HG03039 (cell line): ENCODE results near the gene SPATA33.

Experiments
- ATAC-seq: cut with Tn5 transposase; IDR thresholded peaks from one replicate; pipeline ENCODE4 v1.9.1; 2021; ENCODE audit warnings: mild to moderate bottlenecking, moderate library complexity; ENCODE audit not compliant: unreplicated experiment

Gene SPATA33

GRCh38 chr16:89706518-89707260, 49.1 kb downstream of the SPATA33 start:
- ATAC-seq: no peak

GRCh38 chr16:89707695-89708094, 50.1 kb downstream of the SPATA33 start:
- ATAC-seq: no peak

GRCh38 chr16:89708481-89708931, 50.9 kb downstream of the SPATA33 start:
- ATAC-seq: no peak

- ATAC-seq: no peak
These were observed 51.5 kb downstream of the SPATA33 start for GRCh38 chr16:89709166-89709565.

- ATAC-seq: no peak
These were observed 52.2 kb downstream of the SPATA33 start for GRCh38 chr16:89709716-89710432.

- ATAC-seq: no peak
These were observed 53.3 kb downstream of the SPATA33 start for GRCh38 chr16:89710709-89711564.

GRCh38 chr16:89711601-89712273, 54.1 kb downstream of the SPATA33 start:
- no peak for ATAC-seq

GRCh38 chr16:89712274-89712781, 54.7 kb downstream of the SPATA33 start:
- no peak for ATAC-seq

GRCh38 chr16:89716493-89716892, 58.9 kb downstream of the SPATA33 start:
- ATAC-seq: no peak

GRCh38 chr16:89716916-89717687, 59.5 kb downstream of the SPATA33 start:
- ATAC-seq: no peak

GRCh38 chr16:89717688-89718505, 60.3 kb downstream of the SPATA33 start:
- ATAC-seq: no peak
